Stimulated activated CD8-positive, alpha-beta memory T cell treated with anti-CD3 and anti-CD28 coated beads, Interleukin-15, amount 100 ng/mL, for 48 hours (primary cell): ENCODE results near the gene FNBP1.
"Not testable (repeated sequence)": the region's sequence is repeated elsewhere in the genome, so short reads cannot be mapped to it uniquely, and the experiment has no call there.

Experiments
- DNase-seq, 2 donors: peaks; one replicate each; pipeline ENCODE4 v3.0.0-alpha.2; 2020; ENCODE audit warnings: low read depth in 2 of 2

FNBP1 gene

DNA sequence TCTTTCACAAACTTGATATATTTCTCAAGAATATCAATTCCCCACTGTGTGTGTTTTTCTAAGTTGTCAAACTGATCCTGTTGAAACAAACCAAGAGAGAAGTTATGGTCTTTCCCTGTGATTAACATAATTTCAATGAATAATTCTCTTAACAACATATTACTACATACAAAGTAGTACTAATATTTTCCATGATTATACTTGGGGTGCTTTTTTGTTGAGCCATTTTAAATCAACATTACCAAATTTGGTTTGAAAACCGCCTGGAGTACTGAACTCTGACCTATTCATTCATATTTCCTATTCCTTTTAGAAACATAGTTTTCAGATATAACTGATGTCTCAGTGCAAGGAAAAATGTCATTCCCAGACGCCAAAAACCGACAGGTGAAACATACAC lies 48.1 kb downstream of the FNBP1 start:
- DNase-seq: no peak

DNA sequence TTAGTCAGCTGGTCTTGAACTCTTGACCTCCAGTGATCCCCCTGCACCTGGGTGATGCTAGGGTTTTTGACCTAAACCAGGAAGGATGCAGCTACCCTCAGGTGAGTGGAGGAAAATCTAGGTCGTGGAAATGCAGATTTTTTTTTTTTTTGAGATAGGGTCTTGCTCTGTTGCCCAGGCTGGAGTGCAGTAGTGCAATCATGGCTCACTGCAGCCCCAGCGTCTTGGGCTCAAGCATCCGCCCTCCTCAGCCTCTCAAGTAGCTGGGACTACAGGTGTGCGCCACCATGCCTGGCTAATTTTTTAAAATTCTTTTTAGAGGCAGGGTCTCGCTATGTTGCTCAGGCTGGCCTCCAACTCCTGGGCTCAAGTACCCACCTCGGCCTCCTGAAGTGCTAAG lies 51.9 kb downstream of the FNBP1 start:
- not testable (repeated sequence) for DNase-seq

DNA sequence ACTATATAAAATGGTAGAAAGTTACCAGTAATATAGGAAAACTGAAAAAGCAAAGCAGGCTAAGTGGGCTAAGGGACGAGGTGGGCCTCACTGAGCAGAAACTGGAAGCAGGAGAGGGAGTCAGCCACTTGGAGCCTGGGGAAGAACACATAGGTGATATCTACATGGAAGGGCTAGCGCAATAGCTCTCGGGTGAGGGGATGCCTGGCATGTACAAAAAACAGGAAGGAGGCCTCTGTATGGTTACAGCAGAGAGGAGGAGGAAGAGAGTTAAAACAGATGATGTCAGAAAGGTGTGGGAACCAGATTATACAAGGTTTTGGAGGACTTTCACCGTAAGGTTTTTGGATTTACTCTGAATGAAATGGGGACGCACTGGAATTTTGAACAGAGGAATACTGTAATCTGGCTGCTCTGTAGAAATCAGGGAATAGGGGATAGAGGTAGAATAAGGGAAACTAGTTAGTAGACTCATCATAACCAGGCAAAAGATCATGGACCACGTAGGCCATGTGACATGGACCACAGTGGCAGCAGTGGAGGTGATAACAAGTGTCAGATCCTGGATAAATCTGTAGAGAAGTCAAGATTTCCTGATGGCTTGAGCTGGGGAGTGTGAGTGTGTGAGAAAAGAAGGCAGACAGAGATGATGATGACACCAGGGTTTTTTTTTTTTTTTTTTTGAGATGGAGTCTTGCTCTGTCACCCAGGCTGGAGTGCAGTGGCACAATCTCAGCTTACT lies 52.5 kb downstream of the FNBP1 start:
- DNase-seq: no peak

DNA sequence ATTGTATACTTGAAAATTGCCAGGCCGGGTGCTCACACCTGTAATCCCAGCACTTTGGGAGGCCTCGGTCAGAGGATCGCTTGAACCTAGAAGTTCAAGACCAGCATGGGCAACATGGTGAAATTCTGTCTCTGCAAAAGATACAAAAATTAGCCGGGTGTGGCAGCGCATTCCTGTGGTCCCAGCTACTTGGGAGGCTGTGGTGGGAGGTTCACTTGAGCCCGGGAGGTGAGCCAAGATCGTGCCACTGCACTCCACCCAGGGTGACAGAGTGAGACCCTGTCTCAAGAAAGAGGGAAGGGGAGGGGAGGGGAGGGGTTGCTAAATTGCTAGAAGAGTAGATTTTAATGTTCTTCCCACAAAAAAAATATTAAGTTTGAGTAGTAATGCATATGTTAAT lies 53.2 kb downstream of the FNBP1 start:
- no peak for DNase-seq

DNA sequence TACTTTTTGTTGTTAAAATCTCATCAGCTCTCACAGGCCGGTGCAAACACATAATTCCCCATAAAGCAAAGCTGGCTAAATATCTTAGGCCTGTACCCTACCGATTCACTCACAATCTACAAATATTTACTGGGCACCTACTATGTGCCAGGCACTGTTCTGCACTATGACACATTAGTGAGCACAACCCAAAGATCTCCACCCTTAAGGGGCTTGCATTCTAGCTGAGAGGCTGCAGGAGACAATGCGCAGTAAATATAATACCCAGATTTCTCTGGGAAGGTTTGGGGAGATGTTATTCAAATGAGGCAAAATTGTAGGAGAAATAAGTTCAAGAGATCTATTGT lies 53.7 kb downstream of the FNBP1 start:
- no peak for DNase-seq

DNA sequence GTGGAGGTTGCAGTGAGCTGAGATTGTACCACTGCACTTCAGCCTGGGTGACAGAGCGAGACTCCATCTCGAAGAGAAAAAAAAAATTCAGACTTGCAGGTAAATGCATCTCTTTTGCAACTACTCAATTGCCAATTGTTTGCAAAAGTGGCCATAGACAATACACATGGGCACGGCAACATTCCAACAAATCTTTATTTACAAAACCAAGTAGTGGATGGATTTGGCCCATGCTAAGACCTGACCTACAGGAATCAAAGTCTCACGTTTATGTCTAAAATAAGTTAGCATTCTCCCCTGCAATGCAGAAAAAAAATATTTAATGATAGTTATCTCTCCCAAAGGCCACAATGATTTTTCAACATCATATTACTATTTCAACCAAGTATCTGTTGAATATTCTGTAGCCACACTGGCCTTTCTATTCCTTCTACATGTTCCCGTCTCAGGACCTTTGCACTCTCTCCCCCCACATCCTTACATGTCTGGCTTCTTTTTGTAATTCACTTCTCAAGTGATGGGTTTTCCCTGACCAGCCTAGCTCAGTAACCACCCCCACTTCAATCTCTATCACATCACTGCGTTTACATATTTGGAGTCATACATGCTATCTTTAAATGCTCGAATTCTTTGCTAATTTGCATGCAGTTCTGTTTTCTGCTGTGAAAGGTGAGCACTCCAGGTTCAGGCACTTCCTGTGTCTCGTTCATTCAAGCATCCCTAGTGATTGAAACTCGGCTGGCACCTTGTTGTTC lies 54.2 kb downstream of the FNBP1 start:
- DNase-seq: no peak

DNA sequence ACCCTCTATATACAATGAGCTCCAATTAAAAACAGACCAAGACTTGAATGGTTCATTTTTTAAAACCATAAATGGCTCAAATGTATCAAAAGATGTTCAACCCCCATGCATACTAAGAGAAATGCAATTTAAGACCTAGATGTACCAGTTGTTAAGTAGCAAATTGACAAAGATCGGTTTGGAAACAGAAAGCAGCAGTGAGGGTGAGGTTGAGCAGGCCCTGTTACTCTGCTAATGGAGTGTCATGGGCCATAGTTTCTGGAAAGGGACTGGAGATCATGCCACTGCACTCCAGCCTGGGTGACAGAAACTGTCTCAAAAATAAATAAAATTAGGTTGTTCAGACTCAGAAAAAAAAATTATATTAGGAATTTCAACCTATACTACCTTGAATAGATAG lies 55.0 kb downstream of the FNBP1 start:
- DNase-seq: no peak

DNA sequence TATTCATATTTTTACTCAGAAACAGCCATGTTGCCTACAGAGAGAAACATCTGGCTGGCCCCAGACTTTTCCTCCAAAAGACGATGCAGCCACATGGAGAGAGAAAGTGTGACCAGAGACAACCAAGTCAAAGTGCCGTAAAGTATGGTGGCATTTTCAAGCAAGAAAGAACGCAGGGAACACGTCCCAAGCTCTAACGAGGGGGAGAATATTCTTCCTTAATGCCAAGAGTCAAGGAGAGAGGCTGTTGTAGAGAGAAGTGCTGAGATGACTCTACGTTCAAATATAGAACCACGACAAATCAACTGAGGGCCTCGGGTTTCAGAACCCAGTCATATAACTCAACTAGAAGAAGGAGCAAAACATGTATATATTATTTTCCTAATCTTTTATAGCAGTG lies 55.9 kb downstream of the FNBP1 start:
- DNase-seq: no peak

DNA sequence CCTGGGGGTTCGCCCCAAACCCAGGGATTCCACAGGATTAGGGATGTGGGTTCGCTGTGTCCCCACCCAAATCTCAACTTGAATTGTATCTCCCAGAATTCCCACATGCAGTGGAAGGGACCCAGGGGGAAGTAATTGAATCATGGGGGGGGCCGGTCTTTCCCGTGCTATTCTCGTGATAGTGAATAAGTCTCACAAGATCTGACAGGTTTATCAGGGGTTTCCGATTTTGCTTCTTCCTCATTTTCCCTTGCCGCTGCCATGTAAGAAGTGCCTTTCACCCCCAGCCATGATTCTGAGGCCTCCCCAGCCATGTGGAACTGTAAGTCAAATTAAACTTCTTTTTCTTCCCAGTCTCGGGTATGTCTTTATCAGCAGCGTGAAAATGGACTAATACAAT lies 58.4 kb downstream of the FNBP1 start:
- DNase-seq: not testable (repeated sequence)

DNA sequence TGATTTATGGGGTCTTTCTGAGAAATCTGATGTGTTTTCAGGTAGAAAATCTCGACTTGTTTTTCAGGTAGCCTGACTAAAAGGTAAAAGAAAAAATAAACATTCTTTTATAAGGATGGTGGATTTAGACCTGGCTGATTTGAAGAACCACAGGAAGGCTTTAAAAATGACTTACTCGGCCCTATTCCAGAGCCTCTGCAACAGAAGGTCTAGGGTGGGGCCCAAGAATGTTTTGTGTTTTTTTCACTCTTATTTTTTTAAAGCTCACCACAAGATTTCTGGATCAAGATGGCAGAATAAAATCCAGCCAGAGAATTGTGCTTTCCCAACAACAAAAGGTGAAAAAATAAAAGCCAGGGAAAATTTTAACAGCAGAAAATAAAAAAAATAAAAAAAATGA lies 59.1 kb downstream of the FNBP1 start:
- DNase-seq: no peak

DNA sequence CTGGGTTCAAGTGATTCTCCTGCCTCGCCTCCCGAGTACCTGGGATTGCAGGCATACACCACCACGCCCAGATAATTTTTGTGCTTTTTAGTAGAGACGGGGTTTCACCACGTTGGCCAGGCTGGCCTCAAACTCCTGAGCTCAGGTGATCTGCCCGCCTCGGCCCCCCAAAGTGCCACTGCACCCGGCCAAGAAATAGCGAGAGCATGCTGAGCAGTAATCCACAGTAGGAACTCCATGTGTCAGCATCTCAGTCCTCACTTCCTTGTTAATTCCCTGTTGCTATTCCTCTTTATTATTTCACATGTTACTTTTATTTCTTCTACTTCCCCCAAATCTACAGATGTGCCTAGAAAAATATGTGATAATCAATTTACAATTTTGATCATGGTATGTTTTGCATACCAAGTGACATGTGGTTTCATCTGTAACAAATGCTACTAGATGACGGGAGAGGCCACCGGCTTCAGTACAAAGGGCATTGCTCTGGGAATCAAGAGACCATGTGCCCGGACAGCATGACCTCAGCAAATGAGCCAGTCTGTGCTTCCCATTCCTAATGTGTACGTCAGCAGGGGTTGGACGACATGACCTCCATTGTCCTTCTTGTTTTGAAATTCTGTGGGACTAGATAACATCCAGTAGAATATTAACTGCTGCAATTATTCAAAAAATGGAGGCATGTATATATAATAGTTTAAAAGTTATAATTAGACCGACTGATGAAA lies 61.6 kb downstream of the FNBP1 start:
- no peak for DNase-seq

DNA sequence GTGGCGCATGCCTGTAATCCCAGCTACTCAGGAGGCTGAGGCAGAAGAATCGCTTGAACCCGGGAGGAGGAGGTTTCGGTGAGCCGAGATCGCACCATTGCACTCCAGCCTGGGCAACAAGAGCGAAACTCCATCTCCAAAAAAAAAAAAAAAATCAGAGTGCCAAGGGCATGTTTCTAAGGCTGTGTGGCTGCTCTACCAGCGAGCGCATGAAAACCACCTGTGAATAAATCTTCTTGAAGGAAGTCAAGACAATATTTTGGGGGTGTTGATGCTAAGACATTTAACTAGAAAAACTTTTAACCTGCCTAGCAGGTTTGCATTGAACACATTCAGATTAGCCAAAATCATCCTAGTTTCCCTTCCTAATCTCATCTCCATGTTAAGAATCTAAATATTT lies 62.8 kb downstream of the FNBP1 start:
- not testable (repeated sequence) for DNase-seq

DNA sequence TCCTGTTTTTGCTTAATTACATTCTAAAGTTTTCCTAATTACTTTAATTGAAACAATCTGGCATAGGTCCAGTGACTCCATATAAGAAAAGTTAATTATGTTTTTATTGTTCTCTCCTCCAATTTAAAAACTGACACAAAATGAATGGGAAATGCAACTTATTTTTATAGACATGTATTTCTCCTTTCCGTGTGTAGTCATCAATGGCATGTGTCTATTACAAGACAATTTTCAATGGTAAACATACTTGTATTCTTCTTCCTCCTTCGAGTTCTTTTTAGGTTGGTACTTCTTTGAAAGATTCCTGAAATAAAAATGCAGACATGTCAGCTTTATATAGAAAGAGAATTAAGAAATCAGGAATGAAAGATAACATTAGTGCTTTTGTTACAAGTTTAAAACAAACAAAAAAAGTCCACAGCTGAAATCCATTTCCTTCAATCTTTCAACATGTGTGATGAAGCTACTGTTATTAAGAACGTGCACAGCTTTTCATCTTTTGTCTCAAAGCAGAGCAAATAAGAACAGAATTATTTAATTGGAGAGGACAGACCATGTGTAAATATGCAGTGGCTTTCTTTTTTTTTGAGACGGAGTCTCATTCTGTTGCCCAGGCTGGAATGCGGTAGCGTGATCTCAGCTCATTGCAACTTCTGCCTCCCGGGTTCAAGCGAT lies 63.8 kb downstream of the FNBP1 start:
- DNase-seq: no peak

DNA sequence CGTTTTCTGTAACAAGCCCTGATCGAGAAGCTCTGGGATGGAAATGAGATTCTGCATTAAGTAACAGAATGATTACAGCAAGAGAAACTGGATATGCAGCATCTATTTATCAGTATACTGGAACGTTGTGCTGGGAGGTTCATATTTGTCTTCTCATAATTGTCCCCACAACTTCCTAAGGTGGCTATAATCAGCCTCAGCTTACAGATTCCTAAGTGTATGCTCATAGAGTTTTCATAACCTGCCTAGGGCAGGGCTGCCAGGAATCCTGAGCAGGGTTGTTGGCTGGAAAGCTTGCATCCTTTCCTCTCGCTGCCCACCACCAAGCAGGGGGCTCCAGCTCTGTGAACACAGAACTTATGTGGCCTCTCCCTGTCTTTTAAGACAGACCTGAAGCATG lies 70.2 kb downstream of the FNBP1 start:
- no peak for DNase-seq

DNA sequence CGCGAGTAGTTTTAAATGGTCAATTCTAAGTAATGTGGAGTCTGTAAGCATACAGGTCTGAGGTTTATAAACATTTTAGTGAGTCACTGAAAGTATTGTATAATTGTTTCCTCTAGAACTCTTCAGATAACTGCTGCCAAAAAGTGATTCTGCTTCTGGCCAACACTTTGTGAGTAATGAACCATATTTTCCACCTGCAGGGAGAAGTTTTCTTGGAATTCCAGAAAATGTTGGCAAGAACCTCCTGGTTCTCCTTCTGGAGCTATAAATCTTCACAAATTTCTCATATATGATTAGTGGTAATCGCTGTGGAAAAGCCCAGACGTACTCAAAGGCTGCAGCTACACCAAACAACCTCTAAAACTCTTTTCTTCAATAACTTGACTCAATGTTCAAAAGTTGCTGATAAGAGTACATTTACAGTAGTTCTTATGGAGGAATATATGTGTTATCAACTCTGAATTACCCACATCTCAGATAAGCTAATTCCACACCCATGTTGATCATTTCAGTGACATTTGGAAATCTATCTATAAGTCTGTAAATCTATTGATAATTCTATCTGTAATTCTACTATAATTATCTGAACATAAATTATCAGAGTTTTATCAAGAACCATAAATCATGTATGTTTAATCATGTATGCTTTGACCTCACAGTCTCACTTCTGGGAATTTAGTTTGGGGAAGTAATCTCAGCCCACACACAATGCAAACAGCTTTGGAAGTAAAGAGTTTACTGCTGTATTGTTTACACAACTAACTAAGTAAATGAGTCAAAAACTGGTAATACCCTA lies 74.1 kb downstream of the FNBP1 start:
- no peak for DNase-seq

DNA sequence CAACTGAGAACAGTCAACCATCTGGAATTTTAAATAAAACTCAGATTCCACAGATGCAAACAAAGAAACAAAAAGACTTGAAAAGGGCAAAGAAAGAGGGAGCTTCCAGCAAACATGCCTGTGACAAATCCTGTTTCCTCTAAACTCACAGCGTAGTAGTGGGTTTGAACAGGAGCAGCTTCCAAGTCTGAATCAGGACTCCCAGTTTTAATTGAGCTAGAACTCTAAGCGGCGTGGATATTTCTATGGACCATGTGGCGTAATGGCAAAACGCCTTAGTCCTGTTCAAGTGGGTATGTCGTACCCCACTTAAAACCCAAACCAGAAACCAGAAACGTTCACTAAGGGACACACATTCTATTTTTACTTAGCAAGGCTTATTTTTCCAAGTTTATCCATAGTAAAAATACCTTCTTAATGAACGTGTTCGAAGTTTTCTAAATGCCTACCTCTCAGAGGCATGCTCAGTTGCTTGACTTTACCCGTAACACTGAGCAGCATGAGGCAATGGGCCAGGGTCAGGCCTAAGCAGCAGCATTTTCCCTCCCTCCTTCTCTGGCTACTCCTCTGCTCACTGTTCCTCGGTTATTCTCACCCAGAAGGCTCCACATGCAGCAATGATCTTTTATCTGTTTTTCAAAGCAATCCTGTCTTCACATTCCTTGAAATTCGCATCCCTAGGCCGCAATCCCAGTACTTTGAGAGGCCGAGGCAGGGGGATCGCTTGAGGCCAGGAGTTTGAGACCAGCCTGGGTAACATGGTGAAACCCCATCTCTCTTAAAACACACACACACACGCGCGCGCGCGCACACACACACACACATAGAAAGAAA lies 77.9 kb downstream of the FNBP1 start:
- DNase-seq: no peak

DNA sequence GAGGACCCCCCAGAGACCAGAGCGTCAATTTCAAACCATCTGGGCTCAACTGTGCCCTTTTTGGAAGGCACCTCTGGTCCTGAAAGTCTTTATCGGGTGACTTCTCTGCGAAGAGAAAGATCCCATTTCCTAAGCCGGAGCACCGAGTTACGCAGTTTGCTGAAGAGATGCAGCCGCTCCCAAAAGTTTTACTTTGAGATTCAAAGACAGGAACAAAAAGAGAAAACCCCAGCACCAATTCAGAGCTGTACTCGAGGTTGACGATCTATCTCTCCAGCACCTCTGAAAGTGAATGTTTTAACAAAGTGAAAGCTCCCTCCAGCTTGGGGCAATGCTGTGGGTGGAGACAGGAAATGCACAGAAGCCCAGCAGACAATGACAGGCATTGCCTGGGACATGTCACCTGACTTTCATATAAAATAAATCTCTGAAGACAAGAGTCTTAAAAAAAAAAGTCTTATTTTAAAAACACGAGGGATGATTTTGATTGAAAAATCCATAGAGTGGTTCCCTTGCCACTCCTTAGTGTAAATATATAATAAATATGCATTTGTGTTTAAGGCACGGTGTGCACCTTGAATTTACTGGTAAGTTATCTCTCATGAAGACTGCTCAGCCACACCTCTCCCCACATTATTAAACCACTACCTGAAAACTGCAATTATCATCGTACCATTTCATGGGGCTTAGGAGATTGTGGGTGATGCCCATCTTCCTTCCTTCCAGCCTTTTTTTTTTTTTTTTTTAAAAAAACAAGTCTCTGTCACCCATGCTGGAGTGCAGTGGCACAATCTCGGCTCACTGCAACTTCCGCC lies 79.9 kb downstream of the FNBP1 start:
- peak; percentile 56 to 61 for DNase-seq

DNA sequence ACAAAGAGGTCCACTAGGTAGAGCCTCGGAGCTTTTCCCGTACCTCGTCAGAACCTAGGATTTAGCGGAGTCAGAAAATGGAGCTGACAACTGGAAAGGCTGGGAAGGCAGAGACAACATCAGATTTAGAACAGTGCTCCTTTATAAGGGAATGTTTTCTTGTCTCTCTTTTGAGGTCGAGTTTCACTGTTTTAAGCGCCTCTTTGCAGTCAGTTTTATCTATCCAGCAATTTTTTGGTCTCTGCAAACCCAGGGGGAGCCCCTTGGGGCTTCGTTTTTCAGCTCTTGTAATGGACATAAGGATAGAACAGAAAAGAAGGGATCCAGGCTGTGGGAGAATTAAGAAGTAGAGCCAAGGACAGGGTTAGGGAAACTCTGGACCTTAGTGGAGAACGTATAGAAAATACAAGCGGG lies 80.5 kb downstream of the FNBP1 start:
- DNase-seq: no peak

DNA sequence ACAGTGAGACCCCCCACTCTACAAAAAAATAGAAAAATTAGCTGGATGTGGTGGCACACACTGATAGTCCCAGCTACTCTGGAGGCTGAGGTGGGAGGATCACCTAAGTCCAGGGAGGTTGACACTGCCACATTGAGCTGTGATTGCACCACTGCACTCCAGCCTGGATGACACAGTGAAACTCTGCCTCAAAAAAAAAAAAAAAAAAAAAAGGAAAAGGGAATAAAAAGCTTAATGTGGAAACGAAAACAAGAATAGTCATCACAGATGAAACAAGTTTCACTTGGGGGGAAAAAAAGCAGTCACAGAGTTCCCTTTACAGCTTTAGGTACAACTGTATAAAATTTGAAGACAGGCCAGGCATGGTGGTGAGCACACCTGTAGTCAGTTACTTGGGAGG lies 84.2 kb downstream of the FNBP1 start:
- DNase-seq: no peak
